IMR-90 (cell line): ENCODE data around the gene LATS2. TPM values are rescaled to one million over a fixed set of nuclear protein-coding genes. Genes with fewer than 3 reads are reported as not detected.

Experiments
- ATAC-seq: fragments of 200-7000 bp; cut with Tn5 transposase; 2 replicates; pipeline ENCODE4 v1.9.1; 2020; ENCODE audit warnings: low read depth, mild to moderate bottlenecking, moderate library complexity
- BruUV-seq: library from RNA; stranded (reverse); fragments of 400-500 nt; replicated peaks from 2 replicates; lab custom pipeline; 2021; lab: Mats Ljungman, UMichigan
- CTCF ChIA-PET: fragments of 300-600 bp; formaldehyde crosslinking; extraction: SDS; loops from one replicate; lab custom pipeline; 2021; ENCODE audit warnings: antibody characterized with exemption; lab: Yijun Ruan, JAX
- POLR2A ChIA-PET: fragments of 300-600 bp; sonication (Branson Sonifier 250); formaldehyde crosslinking; loops from one replicate; lab custom pipeline; 2022; ENCODE audit warnings: antibody characterized with exemption; ENCODE audit not compliant: unreplicated experiment; lab: Charles Lee
- DNase-seq: peaks from one replicate; pipeline ENCODE4 v3.0.0; 2013
- H2AFZ ChIP-seq: replicated peaks from 2 replicates; pipeline ENCODE3; 2013; ENCODE audit warnings: low read length, mild to moderate bottlenecking; ENCODE audit not compliant: poor library complexity
- H2AK5ac ChIP-seq: 2 replicates; pipeline ENCODE4 v1.6.1; 2013; ENCODE audit warnings: low read depth, low read length, inconsistent platforms
- H2AK9ac ChIP-seq: replicated peaks from 2 replicates; pipeline ENCODE3; 2013; ENCODE audit warnings: mild to moderate bottlenecking, low read depth, low read length, moderate library complexity; ENCODE audit not compliant: poor library complexity
- H2BK120ac ChIP-seq: 2 replicates; pipeline ENCODE4 v1.6.1; 2013; ENCODE audit warnings: low read depth, low read length, inconsistent platforms
- H2BK15ac ChIP-seq: 3 replicates; pipeline ENCODE4 v1.6.1; 2013; ENCODE audit warnings: low read depth, low read length, inconsistent platforms
- H2BK20ac ChIP-seq: 2 replicates; pipeline ENCODE4 v1.6.1; 2013; ENCODE audit warnings: low read depth, mild to moderate bottlenecking, inconsistent platforms, low read length, moderate library complexity
- H2BK5ac ChIP-seq: 2 replicates; pipeline ENCODE4 v1.6.1; 2013; ENCODE audit warnings: mild to moderate bottlenecking, low read depth, low read length, inconsistent platforms; ENCODE audit not compliant: poor library complexity, severe bottlenecking
- H3K14ac ChIP-seq: replicated peaks from 2 replicates; pipeline ENCODE4 v1.6.1; 2013; ENCODE audit warnings: low read depth, low read length, inconsistent platforms
- H3K18ac ChIP-seq: 2 replicates; pipeline ENCODE4 v1.6.1; 2013; ENCODE audit warnings: low read depth, low read length, control low read depth
- H3K23ac ChIP-seq: 2 replicates; pipeline ENCODE4 v1.6.1; 2013; ENCODE audit warnings: low read depth, low read length, inconsistent platforms
- H3K27ac ChIP-seq: 2 replicates; pipeline ENCODE4 v1.5.1; 2013; ENCODE audit warnings: mild to moderate bottlenecking, control low read depth, low read length; ENCODE audit not compliant: insufficient read depth
- H3K27me3 ChIP-seq: 2 replicates; pipeline ENCODE4 v1.6.1; 2013; ENCODE audit warnings: low read length; ENCODE audit not compliant: control insufficient read depth, insufficient read depth
- H3K36me3 ChIP-seq: 2 replicates; pipeline ENCODE4 v1.6.1; 2013; ENCODE audit warnings: low read length, mixed read lengths; ENCODE audit not compliant: control insufficient read depth, insufficient read depth
- H3K4ac ChIP-seq: 2 replicates; pipeline ENCODE4 v1.6.1; 2013; ENCODE audit warnings: low read depth, low read length, inconsistent platforms
- H3K4me1 ChIP-seq: 2 replicates; pipeline ENCODE4 v1.6.1; 2013; ENCODE audit warnings: low read length, mixed read lengths; ENCODE audit not compliant: control insufficient read depth, insufficient read depth
- H3K4me2 ChIP-seq: 2 replicates; pipeline ENCODE4 v1.6.1; 2013; ENCODE audit warnings: low read depth, mild to moderate bottlenecking, control low read depth, low read length, moderate library complexity
- H3K4me3 ChIP-seq: 2 replicates; pipeline ENCODE4 v1.5.1; 2013; ENCODE audit warnings: low read depth, mild to moderate bottlenecking, control low read depth, low read length, moderate library complexity; ENCODE audit not compliant: insufficient read depth
- H3K56ac ChIP-seq: 2 replicates; pipeline ENCODE4 v1.6.1; 2013; ENCODE audit warnings: low read length, inconsistent platforms; ENCODE audit not compliant: insufficient read depth; ENCODE audit errors: extremely low read depth
- H3K79me1 ChIP-seq, 2 experiments: 2 replicates each; pipeline ENCODE4 v1.6.1; 2013; ENCODE audit warnings: low read length in 2 of 2, inconsistent platforms in 1 of 2, low read depth in 1 of 2
- H3K9ac ChIP-seq: 2 replicates; pipeline ENCODE4 v1.6.1; 2013; ENCODE audit warnings: low read depth, low read length, control low read depth
- H3K9me1 ChIP-seq: 2 replicates; pipeline ENCODE4 v1.6.1; 2013; ENCODE audit warnings: low read length, inconsistent platforms; ENCODE audit not compliant: insufficient read depth
- H3K9me3 ChIP-seq: 2 replicates; pipeline ENCODE4 v1.6.1; 2013; ENCODE audit warnings: low read length; ENCODE audit not compliant: control insufficient read depth, insufficient read depth
- H4K20me1 ChIP-seq: 2 replicates; pipeline ENCODE4 v1.6.1; 2013; ENCODE audit warnings: low read length, inconsistent platforms; ENCODE audit not compliant: insufficient read depth
- H4K5ac ChIP-seq: 2 replicates; pipeline ENCODE4 v1.6.1; 2013; ENCODE audit warnings: mild to moderate bottlenecking, low read depth, low read length, control low read depth
- H4K8ac ChIP-seq, 2 experiments: 2 replicates each; pipeline ENCODE4 v1.6.1; 2013; ENCODE audit warnings: low read depth in 2 of 2, low read length in 2 of 2, control low read depth in 1 of 2, inconsistent platforms in 1 of 2
- H4K91ac ChIP-seq: 2 replicates; pipeline ENCODE4 v1.6.1; 2013; ENCODE audit warnings: low read depth, low read length, inconsistent platforms; ENCODE audit not compliant: insufficient read depth
- BHLHE40 ChIP-seq: fragments of 150-350 bp; IDR thresholded peaks from 2 replicates; pipeline ENCODE4 v1.6.1; 2016; ENCODE audit warnings: mild to moderate bottlenecking, low read depth, low read length
- MXI1 ChIP-seq: IDR thresholded peaks from 2 replicates; pipeline ENCODE4 v1.6.1; 2012; ENCODE audit warnings: low read depth, mild to moderate bottlenecking, low read length, moderate library complexity, borderline replicate concordance
- POLR2A ChIP-seq: IDR thresholded peaks from 2 replicates; pipeline ENCODE4 v1.6.1; 2012; ENCODE audit warnings: mild to moderate bottlenecking, low read depth, low read length
- RCOR1 ChIP-seq: IDR thresholded peaks from 2 replicates; pipeline ENCODE4 v1.6.1; 2012; ENCODE audit warnings: mild to moderate bottlenecking, low read length, improper control_type of control experiment; ENCODE audit not compliant: insufficient replicate concordance
- RFX5 ChIP-seq: IDR thresholded peaks from 2 replicates; pipeline ENCODE4 v1.8.0; 2012; ENCODE audit warnings: low read depth, mild to moderate bottlenecking, low read length, moderate library complexity
- SMC3 ChIP-seq: fragments of 150-350 bp; IDR thresholded peaks from 2 replicates; pipeline ENCODE4 v1.6.1; 2016; ENCODE audit warnings: low read depth, mild to moderate bottlenecking, antibody characterized with exemption, low read length, moderate library complexity
- USF2 ChIP-seq: fragments of 150-350 bp; IDR thresholded peaks from 2 replicates; pipeline ENCODE4 v1.6.1; 2017; ENCODE audit warnings: mild to moderate bottlenecking, antibody characterized with exemption, low read length, low read depth
- WGBS, 2 experiments: methylation state at CpG; one replicate each; pipeline versions ENCODE4 v1.1.5 to v1.1.7; 2013; ENCODE audit warnings: missing lambda C conversion rate in 2 of 2; ENCODE audit not compliant: insufficient read length in 1 of 2; ENCODE audit errors: extremely low coverage in 2 of 2; 5-methylcytosine and 5-hydroxymethylcytosine counted together
- dilution Hi-C: fragments of 300-500 bp; cut with HindIII; formaldehyde crosslinking; loops from one replicate; pipeline ENCODE4 v1.14.3; 2018; ENCODE audit warnings: low sequenced_read_pairs; ENCODE audit not compliant: unreplicated experiment
- in situ Hi-C: fragments of 300-500 bp; cut with MboI; formaldehyde crosslinking; loops from 3 replicates; pipeline ENCODE4 v1.14.3; 2019; ENCODE audit warnings: low sequenced_read_pairs, inconsistent platforms, mixed read lengths
- intact Hi-C: fragments of 100-400 bp; cut with micrococcal nuclease; formaldehyde crosslinking; loops from 2 replicates; pipeline ENCODE4 v1.10.0; 2022
- polyA plus RNA-seq, 3 experiments: library from polyadenylated mRNA; depleted of rRNA; stranded (reverse); fragments of >200 nt; gene quantifications; 2 replicates each; pipeline ENCODE4 v1.2.3, GENCODE V29; 2012; ENCODE audit warnings: low replicate concordance in 1 of 3
- total RNA-seq: library from RNA; depleted of rRNA; stranded (reverse); fragments of >200 nt; gene quantifications from 2 replicates; pipeline ENCODE4 v1.2.3, GENCODE V29; 2012

LATS2 gene
- total and polyA plus RNA-seq, 2 of the 4 experiments (the other 2 are of a cell fraction), result 12.7 to 22.4 TPM

- H2AFZ ChIP-seq, result peak overlapping the region; percentile 66
- H3K9me3 ChIP-seq, result no peaks in the 10 kb centered on the region
- no peak overlapping the region for H3K27ac ChIP-seq
- no peak overlapping the region for H3K4ac ChIP-seq
- no peak for TF ChIP-seq USF2
- TF ChIP-seq BHLHE40, result no peak
- no peak for TF ChIP-seq RCOR1
- no peak for TF ChIP-seq RFX5
- TF ChIP-seq SMC3, result no peak
- no peak for TF ChIP-seq POLR2A
- TF ChIP-seq MXI1, result no peak
- H3K79me1 ChIP-seq, result no peaks in the 10 kb centered on the region
- no peak overlapping the region for H2AK5ac ChIP-seq
- H3K9me1 ChIP-seq, result no peaks in the 10 kb centered on the region; the same call in 1 of the 2 replicates
- POLR2A ChIA-PET, result interaction anchor here (0.6 kb wide), 1 partner anchor 30 kb away, joined by 3 read pairs; no protein-coding TSS in a partner anchor
- H2BK15ac ChIP-seq, result no peak overlapping the region
- H3K27me3 ChIP-seq, result no peaks in the 10 kb centered on the region
- no peak overlapping the region for H3K14ac ChIP-seq
- no peaks in the 10 kb centered on the region for H4K20me1 ChIP-seq
- ATAC-seq, result no peak
- H4K5ac ChIP-seq, result no peak overlapping the region
- H3K23ac ChIP-seq, result no peak overlapping the region
- H3K36me3 ChIP-seq, result no peaks in the 10 kb centered on the region
- no peak for DNase-seq
- no peak overlapping the region for H4K8ac ChIP-seq
- intact Hi-C loops (no loop called here), dilution Hi-C loops (no loop called here), in situ Hi-C loops (no loop called here)
- WGBS, 2 experiments, result no CpG with 5 or more reads among the region's 7 CpGs
- H3K4me1 ChIP-seq, result no peaks in the 10 kb centered on the region
- no peak overlapping the region for H3K4me2 ChIP-seq
- no TSS peak for BruUV-seq
- H4K91ac ChIP-seq, result no peak overlapping the region
- H3K4me3 ChIP-seq, result no peak overlapping the region
- H3K56ac ChIP-seq, result no peak overlapping the region
- no peak overlapping the region for H2BK20ac ChIP-seq
- no peak overlapping the region for H2BK5ac ChIP-seq
- no peak overlapping the region for H2BK120ac ChIP-seq
- no peak overlapping the region for H2AK9ac ChIP-seq
- H3K9ac ChIP-seq, result no peak overlapping the region
- CTCF ChIA-PET, result no interaction called here
- H3K18ac ChIP-seq, result no peak overlapping the region
Measured at GRCh38 chr13:21100211-21100610, 38.8 kb upstream of the LATS2 start.
